Endodermal cell (in vitro differentiated cells): Measurements from ENCODE around the gene C2CD3. TPM values are rescaled to one million over a fixed set of nuclear protein-coding genes. Genes with fewer than 3 reads are reported as not detected.

Experiments used
- DNase-seq: peaks from one replicate; pipeline ENCODE4 v3.0.0-alpha.2; 2017
- H3K27ac ChIP-seq: 2 replicates; pipeline ENCODE4 v1.5.1; 2013; ENCODE audit warnings: mild to moderate bottlenecking, low read depth, low read length, moderate library complexity
- H3K27me3 ChIP-seq: 2 replicates; pipeline ENCODE4 v1.6.1; 2013; ENCODE audit warnings: mild to moderate bottlenecking, low read length, moderate library complexity; ENCODE audit not compliant: insufficient read depth, control insufficient read depth, poor library complexity, severe bottlenecking
- H3K36me3 ChIP-seq: 2 replicates; pipeline ENCODE4 v1.7.0; 2013; ENCODE audit warnings: mild to moderate bottlenecking, low read length, moderate library complexity; ENCODE audit not compliant: control insufficient read depth, insufficient read depth
- H3K4me1 ChIP-seq: one replicate; pipeline ENCODE4 v1.7.0; 2013; ENCODE audit warnings: low read length; ENCODE audit not compliant: control insufficient read depth, insufficient read depth
- H3K4me3 ChIP-seq: 2 replicates; pipeline ENCODE4 v1.5.1; 2013; ENCODE audit warnings: mild to moderate bottlenecking, low read length, moderate library complexity
- H3K9ac ChIP-seq: 2 replicates; pipeline ENCODE4 v1.6.1; 2013; ENCODE audit warnings: mild to moderate bottlenecking, low read length, moderate library complexity; ENCODE audit not compliant: poor library complexity, severe bottlenecking; ENCODE audit errors: extremely low read depth
- H3K9me3 ChIP-seq: 2 replicates; pipeline ENCODE4 v1.6.1; 2013; ENCODE audit warnings: mild to moderate bottlenecking, low read length, moderate library complexity; ENCODE audit not compliant: control insufficient read depth
- H3K27ac Mint-ChIP-seq: 2 replicates; pipeline ENCODE4 v1.8.0; 2020; ENCODE audit warnings: mixed read lengths
- H3K27me3 Mint-ChIP-seq: 2 replicates; pipeline ENCODE4 v1.8.0; 2021; ENCODE audit warnings: mild to moderate bottlenecking, mixed read lengths; ENCODE audit not compliant: insufficient read depth
- H3K36me3 Mint-ChIP-seq: 2 replicates; pipeline ENCODE4 v1.8.0; 2020; ENCODE audit warnings: low read depth, mixed read lengths
- H3K4me1 Mint-ChIP-seq: 2 replicates; pipeline ENCODE4 v1.8.0; 2020; ENCODE audit warnings: mixed read lengths
- H3K4me3 Mint-ChIP-seq: 2 replicates; pipeline ENCODE4 v1.8.0; 2020; ENCODE audit warnings: mild to moderate bottlenecking, moderate library complexity, mixed read lengths
- H3K9me3 Mint-ChIP-seq: 2 replicates; pipeline ENCODE4 v1.8.0; 2020; ENCODE audit warnings: mild to moderate bottlenecking, mixed read lengths
- WGBS, 2 experiments: methylation state at CpG; one replicate each; pipeline versions ENCODE4 v1.1.5 to v1.1.7; 2013; ENCODE audit warnings: missing lambda C conversion rate in 2 of 2, mixed read lengths in 1 of 2; ENCODE audit not compliant: insufficient coverage in 1 of 2, insufficient read length in 1 of 2; 5-methylcytosine and 5-hydroxymethylcytosine counted together
- total RNA-seq, 2 donors: library from RNA; stranded (reverse); fragmentation: NEBNext Ultra II Directional in 1 of 2; extraction: Animal tissue kit (Norgen Biotek cat#: 25700) in 1 of 2; gene quantifications; 2 replicates in 1 of 2; 3 replicates in 1 of 2; pipeline ENCODE4 v1.2.1, GENCODE V29; 2021
- TF ChIP-seq, protein P1 (sequence below): fragments of 200-600 bp; sonication (generic); conservative IDR thresholded peaks from 2 replicates; pipeline ENCODE4 v1.5.0; 2021; ENCODE audit warnings: antibody characterized with exemption, mild to moderate bottlenecking

Gene C2CD3
- total RNA-seq, 2 donors from 2014 or later: 31.0 to 34.2 TPM

DNA sequence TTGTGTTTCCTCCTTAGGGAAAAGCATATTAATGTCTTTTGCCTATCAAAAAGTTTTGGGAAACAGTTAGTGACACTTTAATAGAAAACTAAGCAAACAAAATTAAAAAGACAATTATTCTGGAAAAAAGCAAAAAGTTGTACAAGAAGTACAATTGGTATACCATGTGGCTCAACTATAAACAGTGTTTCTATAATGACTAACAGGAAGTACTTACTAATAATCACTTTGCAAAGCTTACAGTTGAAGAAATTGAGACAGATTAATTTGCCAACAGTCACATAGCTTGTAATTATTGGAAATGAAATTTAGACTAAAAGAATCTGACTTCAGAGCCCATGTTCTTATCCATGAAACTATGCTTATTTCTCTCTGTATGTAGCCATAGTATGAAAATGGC, 25.0 kb upstream of the C2CD3 start:
- no peak overlapping the region for H3K27ac ChIP-seq
- H3K4me3 Mint-ChIP-seq: no peak overlapping the region
- TF ChIP-seq, protein P1, sequence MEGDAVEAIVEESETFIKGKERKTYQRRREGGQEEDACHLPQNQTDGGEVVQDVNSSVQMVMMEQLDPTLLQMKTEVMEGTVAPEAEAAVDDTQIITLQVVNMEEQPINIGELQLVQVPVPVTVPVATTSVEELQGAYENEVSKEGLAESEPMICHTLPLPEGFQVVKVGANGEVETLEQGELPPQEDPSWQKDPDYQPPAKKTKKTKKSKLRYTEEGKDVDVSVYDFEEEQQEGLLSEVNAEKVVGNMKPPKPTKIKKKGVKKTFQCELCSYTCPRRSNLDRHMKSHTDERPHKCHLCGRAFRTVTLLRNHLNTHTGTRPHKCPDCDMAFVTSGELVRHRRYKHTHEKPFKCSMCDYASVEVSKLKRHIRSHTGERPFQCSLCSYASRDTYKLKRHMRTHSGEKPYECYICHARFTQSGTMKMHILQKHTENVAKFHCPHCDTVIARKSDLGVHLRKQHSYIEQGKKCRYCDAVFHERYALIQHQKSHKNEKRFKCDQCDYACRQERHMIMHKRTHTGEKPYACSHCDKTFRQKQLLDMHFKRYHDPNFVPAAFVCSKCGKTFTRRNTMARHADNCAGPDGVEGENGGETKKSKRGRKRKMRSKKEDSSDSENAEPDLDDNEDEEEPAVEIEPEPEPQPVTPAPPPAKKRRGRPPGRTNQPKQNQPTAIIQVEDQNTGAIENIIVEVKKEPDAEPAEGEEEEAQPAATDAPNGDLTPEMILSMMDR: no peak

DNA sequence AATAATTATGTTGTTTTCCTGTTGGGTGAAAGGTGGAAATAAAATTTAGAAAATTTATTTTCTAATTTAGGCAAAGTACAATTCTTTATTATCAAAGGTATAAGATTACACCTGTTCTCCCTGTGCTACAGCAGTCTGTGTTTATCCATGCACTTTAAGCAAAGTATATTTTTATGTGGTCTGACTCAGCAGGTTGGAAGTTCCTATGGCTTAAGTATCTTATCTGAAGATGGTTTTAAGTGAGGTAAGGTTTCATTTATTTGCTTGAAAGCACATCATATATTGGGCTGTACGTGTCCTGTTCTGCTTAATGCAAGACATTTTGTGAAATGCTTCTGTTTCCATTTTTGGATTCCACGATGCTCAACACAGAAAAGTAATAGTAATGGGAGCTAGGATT, 14.9 kb upstream of the C2CD3 start:
- TF ChIP-seq, protein P1: no peak
- Mint-ChIP-seq H3K27me3 (no peaks in the 10 kb centered on the region), H3K4me3 (no peak overlapping the region), H3K9me3 (peaks cover 8% of the 10 kb centered on the region), H3K27ac (no peak overlapping the region), H3K36me3 (peaks cover 14% of the 10 kb centered on the region), H3K4me1 (no peaks in the 10 kb centered on the region)
- Histone ChIP-seq H3K9ac (no peak overlapping the region), H3K27me3 (no peaks in the 10 kb centered on the region), H3K4me3 (no peak overlapping the region), H3K9me3 (no peaks in the 10 kb centered on the region), H3K4me1 (no peaks in the 10 kb centered on the region), H3K27ac (no peak overlapping the region), H3K36me3 (peaks cover 2% of the 10 kb centered on the region)
- no peak for DNase-seq
- 100% methylated on average over 2 of the region's 2 CpGs; no CpG with 5 or more reads in 1 of the 2 experiments for WGBS, 2 experiments

More for the DNA sequence above, 25.0 kb upstream of the C2CD3 start:
- no peak for DNase-seq
- Histone ChIP-seq H3K9ac (no peak overlapping the region), H3K4me1 (no peaks in the 10 kb centered on the region), H3K9me3 (peaks cover 12% of the 10 kb centered on the region), H3K4me3 (no peak overlapping the region), H3K27me3 (no peaks in the 10 kb centered on the region), H3K36me3 (peaks cover 3% of the 10 kb centered on the region)
- Mint-ChIP-seq H3K9me3 (peaks cover 8% of the 10 kb centered on the region), H3K36me3 (peaks cover 21% of the 10 kb centered on the region), H3K27me3 (no peaks in the 10 kb centered on the region), H3K27ac (no peak overlapping the region), H3K4me1 (no peaks in the 10 kb centered on the region)

DNA sequence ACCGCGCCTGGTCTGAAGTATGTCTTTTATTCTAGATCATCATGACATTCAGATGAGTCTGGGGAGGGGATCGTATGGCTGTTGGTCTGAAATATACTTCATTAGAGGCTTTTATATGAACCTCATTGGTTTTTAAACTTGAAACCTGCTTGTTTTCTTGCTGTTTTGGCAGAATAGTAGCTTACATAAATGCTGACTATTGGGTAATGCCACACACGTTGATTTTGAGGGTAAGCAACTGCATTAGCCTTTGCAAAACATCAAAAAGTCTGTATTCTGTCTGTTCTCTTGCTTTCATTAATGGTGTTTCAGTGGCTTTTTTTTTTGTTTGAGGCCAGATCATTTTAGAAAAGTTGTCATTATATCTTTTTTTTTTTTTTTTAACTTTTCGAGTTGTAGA, 14.5 kb upstream of the C2CD3 start:
- Histone ChIP-seq H3K4me1 (no peaks in the 10 kb centered on the region), H3K27me3 (no peaks in the 10 kb centered on the region), H3K9ac (no peak overlapping the region), H3K9me3 (no peaks in the 10 kb centered on the region), H3K4me3 (no peak overlapping the region), H3K36me3 (no peaks in the 10 kb centered on the region), H3K27ac (no peak overlapping the region)
- 90 to 94% methylated on average over 2 to 4 of the region's 5 CpGs for WGBS, 2 experiments
- H3K4me1 Mint-ChIP-seq: no peaks in the 10 kb centered on the region
- H3K27ac Mint-ChIP-seq: no peak overlapping the region
- H3K9me3 Mint-ChIP-seq: peaks cover 4% of the 10 kb centered on the region
- no peaks in the 10 kb centered on the region for H3K27me3 Mint-ChIP-seq
- H3K36me3 Mint-ChIP-seq: peaks cover 9% of the 10 kb centered on the region
- DNase-seq: no peak
- H3K4me3 Mint-ChIP-seq: no peak overlapping the region
- TF ChIP-seq, protein P1: no peak
